Measurements from ENCODE around the gene LMAN1L. TPM values are rescaled to one million over a fixed set of nuclear protein-coding genes. Genes with fewer than 3 reads are reported as not detected.

Gene LMAN1L
- total RNA-seq, 1 experiment from 2014 or later, result 0.23 TPM

DNA sequence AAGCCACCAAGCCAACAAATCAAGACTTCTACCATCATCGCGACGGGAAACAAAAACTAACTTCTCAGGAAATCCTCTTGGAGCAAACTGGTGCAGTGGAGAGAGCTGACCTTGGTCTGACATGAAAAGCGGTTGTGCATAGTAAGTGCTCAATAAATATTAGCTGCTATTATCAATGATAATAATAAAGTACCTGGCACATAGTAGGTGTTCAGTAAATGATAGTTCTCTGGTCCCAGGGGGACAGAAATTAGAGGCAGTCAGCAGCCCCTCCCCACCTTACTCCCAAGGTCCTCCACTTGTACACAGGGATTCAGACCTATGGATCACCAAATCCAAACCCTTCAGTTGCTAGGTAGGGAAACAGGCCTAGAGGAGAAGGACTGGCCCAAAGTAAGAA is 36.7 kb upstream of the LMAN1L start:
- ChIA-PET CTCF (interaction anchor here (0.5 to 26.4 kb wide), 5 partner anchors 24 to 174 kb away, joined by 3 to 632 read pairs (median 3); no protein-coding TSS in a partner anchor), POLR2A (no interaction called here)
- Mint-ChIP-seq H3K9me3 (ENCODE audit: unreplicated experiment) (no peaks in the 10 kb centered on the region), H3K4me3 (ENCODE audit: unreplicated experiment) (no peak overlapping the region), H3K4me1 (ENCODE audit: insufficient read depth, unreplicated experiment) (peaks cover 1% of the 10 kb centered on the region), H3K27ac (ENCODE audit: low read depth, unreplicated experiment) (no peak overlapping the region), H3K36me3 (ENCODE audit: insufficient read depth, unreplicated experiment) (no peaks in the 10 kb centered on the region), H3K27me3 (ENCODE audit: insufficient read depth, unreplicated experiment) (no peaks in the 10 kb centered on the region)
- TF ChIP-seq, protein P1, sequence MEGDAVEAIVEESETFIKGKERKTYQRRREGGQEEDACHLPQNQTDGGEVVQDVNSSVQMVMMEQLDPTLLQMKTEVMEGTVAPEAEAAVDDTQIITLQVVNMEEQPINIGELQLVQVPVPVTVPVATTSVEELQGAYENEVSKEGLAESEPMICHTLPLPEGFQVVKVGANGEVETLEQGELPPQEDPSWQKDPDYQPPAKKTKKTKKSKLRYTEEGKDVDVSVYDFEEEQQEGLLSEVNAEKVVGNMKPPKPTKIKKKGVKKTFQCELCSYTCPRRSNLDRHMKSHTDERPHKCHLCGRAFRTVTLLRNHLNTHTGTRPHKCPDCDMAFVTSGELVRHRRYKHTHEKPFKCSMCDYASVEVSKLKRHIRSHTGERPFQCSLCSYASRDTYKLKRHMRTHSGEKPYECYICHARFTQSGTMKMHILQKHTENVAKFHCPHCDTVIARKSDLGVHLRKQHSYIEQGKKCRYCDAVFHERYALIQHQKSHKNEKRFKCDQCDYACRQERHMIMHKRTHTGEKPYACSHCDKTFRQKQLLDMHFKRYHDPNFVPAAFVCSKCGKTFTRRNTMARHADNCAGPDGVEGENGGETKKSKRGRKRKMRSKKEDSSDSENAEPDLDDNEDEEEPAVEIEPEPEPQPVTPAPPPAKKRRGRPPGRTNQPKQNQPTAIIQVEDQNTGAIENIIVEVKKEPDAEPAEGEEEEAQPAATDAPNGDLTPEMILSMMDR (IDR thresholded peaks at IDR 0.05; ENCODE audit: unreplicated experiment), result no peak
- DNase-seq (ENCODE audit: unreplicated experiment), result no peak
- intact Hi-C loops (cut with micrococcal nuclease), result no loop called here
- BruUV-seq (replicated peaks), result no TSS peak

DNA sequence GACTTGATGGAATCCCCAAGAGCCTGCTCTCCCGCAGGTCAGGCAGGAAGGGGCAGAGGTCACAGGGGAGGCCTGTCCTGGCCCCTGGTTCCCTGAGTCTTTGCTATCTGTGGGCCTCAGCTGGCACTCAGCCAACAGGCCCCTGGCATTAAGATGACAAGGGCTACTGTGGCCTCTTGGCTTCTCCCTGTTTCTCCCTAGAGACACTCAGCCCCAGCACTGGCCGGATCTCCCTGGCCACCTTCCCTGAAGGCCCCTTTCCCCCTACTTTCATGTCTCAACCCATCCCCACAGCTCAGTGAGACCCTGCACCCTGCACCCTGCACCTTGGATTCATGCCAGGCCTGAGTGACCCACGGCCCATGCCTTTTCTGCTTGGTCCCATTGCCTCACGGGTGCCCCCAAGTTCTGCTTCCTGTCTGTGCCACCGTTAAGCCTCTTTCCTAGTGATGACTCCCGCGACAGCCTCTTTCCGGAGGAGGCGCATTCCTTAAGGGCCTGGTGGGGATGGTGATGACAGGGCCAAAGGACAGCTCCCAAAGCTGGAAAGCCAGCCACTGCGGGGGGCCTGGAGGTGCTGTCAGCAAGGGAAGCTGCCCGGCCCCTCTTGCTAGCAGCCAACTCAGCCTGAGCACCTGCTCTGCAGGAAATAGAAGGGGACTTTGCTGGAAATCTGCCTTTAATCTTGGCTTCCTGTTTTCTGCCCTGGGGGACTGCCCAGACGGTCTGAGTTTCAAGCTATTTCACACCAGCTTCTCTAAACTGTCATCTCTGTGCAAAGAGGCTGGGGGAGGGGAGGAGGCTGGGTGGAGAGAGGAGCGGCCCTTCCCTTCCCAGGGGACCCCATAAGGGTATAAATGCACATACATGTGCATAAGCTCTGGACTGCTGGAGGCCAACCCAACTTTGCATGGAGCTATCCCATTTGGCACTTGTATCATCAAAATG is 35.5 kb upstream of the LMAN1L start:
- H3K9me3 Mint-ChIP-seq (ENCODE audit: unreplicated experiment), result no peaks in the 10 kb centered on the region
- ChIA-PET CTCF (interaction anchor here (0.5 to 26.4 kb wide), 11 partner anchors 7 to 187 kb away, joined by 3 to 632 read pairs (median 5); no protein-coding TSS in a partner anchor), POLR2A (interaction anchor here (0.7 to 2.3 kb wide), 3 partner anchors 8 to 182 kb away, joined by 3 to 9 read pairs (median 3); no protein-coding TSS in a partner anchor)
- intact Hi-C loops (cut with micrococcal nuclease), result no loop called here
- BruUV-seq (replicated peaks), result no TSS peak
- no peak for DNase-seq (ENCODE audit: unreplicated experiment)
- no peaks in the 10 kb centered on the region for H3K36me3 Mint-ChIP-seq (ENCODE audit: insufficient read depth, unreplicated experiment)
- H3K27ac Mint-ChIP-seq (ENCODE audit: low read depth, unreplicated experiment), result no peak overlapping the region
- TF ChIP-seq, protein P1 (IDR thresholded peaks at IDR 0.05; ENCODE audit: unreplicated experiment), result no peak
- peaks cover 8% of the 10 kb centered on the region for H3K4me1 Mint-ChIP-seq (ENCODE audit: insufficient read depth, unreplicated experiment)
- no peaks in the 10 kb centered on the region for H3K27me3 Mint-ChIP-seq (ENCODE audit: insufficient read depth, unreplicated experiment)
- no peak overlapping the region for H3K4me3 Mint-ChIP-seq (ENCODE audit: unreplicated experiment)

DNA sequence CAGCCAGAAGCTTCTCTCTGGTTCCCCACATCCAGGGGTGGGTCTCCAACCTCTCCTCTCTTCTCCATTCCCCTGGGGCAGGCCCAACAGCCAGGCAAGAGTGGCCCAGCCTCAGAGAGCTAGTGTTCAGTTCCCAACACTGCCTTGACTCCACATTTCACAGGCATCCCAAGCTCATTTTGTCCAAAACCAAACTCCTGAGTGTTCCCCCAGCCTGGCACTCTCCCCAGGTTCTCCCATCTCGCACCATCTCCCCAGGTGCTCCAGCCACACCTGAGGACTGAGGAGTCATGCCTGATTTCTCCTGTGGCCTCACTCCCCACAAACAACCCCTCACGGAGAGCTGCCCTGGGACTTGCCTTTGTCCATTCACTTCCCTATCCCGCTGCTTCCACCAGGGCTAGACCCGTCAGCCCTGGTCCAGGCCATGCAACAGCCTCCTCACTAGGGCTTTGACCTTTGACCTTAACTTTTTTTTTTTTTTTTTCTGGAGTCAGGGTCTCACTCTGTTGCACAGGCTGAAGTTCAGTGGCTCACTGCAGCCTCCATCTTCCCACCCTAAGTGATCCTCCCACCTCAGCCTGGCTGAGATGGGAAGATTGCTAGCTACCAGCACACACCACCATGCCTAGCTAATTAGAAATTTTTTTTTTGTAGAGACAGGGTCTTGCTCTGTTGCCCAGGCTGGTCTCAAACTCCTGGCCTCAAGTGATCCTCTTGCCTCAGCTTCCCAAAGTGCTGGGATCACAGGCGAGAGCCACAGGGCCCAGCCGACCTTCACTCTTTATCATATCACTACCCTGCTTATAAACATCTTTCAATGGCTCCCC is 34.7 kb upstream of the LMAN1L start:
- POLR2A ChIA-PET, result interaction anchor here (0.7 to 2.3 kb wide), 3 partner anchors 9 to 181 kb away, joined by 3 to 9 read pairs (median 3); no protein-coding TSS in a partner anchor
- no TSS peak for BruUV-seq (replicated peaks)
- Mint-ChIP-seq H3K4me3 (ENCODE audit: unreplicated experiment) (no peak overlapping the region), H3K4me1 (ENCODE audit: insufficient read depth, unreplicated experiment) (peaks cover 8% of the 10 kb centered on the region), H3K9me3 (ENCODE audit: unreplicated experiment) (no peaks in the 10 kb centered on the region), H3K27ac (ENCODE audit: low read depth, unreplicated experiment) (no peak overlapping the region), H3K27me3 (ENCODE audit: insufficient read depth, unreplicated experiment) (no peaks in the 10 kb centered on the region), H3K36me3 (ENCODE audit: insufficient read depth, unreplicated experiment) (no peaks in the 10 kb centered on the region)
- CTCF ChIA-PET, result interaction anchor here (0.6 to 26.4 kb wide), 11 partner anchors 8 to 186 kb away, joined by 3 to 632 read pairs (median 5); no protein-coding TSS in a partner anchor
- TF ChIP-seq, protein P1 (IDR thresholded peaks at IDR 0.05; ENCODE audit: unreplicated experiment), result no peak
- intact Hi-C loops (cut with micrococcal nuclease), result no loop called here
- no peak for DNase-seq (ENCODE audit: unreplicated experiment)

Measured in MCF 10A (cell line).